GM12878 (cell line): Measurements from ENCODE around the gene LRRC19. TPM values are rescaled to one million over a fixed set of nuclear protein-coding genes. Genes with fewer than 3 reads are reported as not detected.
A peak's percentile ranks its signal among the peaks of the same experiment; 100 is the strongest.

Experiments
- ATAC-seq: fragments of 200-7000 bp; cut with Tn5 transposase; 3 replicates; pipeline ENCODE4 v1.9.1; 2020; ENCODE audit warnings: mild to moderate bottlenecking, moderate library complexity
- BruUV-seq: library from RNA; stranded (reverse); fragments of 400-500 nt; replicated peaks from 2 replicates; lab custom pipeline; 2021; lab: Mats Ljungman, UMichigan
- CTCF ChIA-PET: fragments of 300-600 bp; sonication (Branson Sonifier 250); formaldehyde crosslinking; extraction: SDS; loops from one replicate; lab custom pipeline; 2021; ENCODE audit warnings: inconsistent platforms; lab: Yijun Ruan, JAX
- POLR2A ChIA-PET: fragments of 350-600 bp; formaldehyde crosslinking; extraction: SDS; loops from one replicate; lab custom pipeline; 2021; ENCODE audit warnings: inconsistent platforms; lab: Charles Lee
- RAD21 ChIA-PET: fragments of 300-600 bp; sonication (Branson Sonifier 250); formaldehyde crosslinking; loops from one replicate; lab custom pipeline; 2023; ENCODE audit warnings: antibody characterized with exemption; ENCODE audit not compliant: unreplicated experiment; lab: Charles Lee
- SMC1A ChIA-PET: fragments of 300-600 bp; sonication (Branson Sonifier 250); formaldehyde crosslinking; loops from one replicate; lab custom pipeline; 2023; ENCODE audit not compliant: unreplicated experiment, uncharacterized antibody; lab: Charles Lee
- DNase-seq: peaks from one replicate; pipeline ENCODE4 v3.0.0-alpha.2; 2011; ENCODE audit warnings: low read depth, low spot score
- FAIRE-seq: peaks from 3 replicates; lab custom pipeline; 2011; peaks lifted over from hg19 to GRCh38; lab: Jason Lieb, UNC
- H2AFZ ChIP-seq: 2 replicates; pipeline ENCODE4 v1.6.0; 2011; ENCODE audit warnings: low read depth, low read length, control low read depth; ENCODE audit not compliant: control insufficient read depth
- H3K27ac ChIP-seq: 2 replicates; pipeline ENCODE4 v1.5.1; 2011; ENCODE audit warnings: control low read depth; ENCODE audit not compliant: control insufficient read depth, insufficient read depth
- H3K27me3 ChIP-seq, 2 experiments: replicated peaks in 1 of 2; 2 replicates each; pipeline versions ENCODE4 v1.6.0 to v1.6.1; 2011; ENCODE audit warnings: low read length in 1 of 2; ENCODE audit not compliant: control insufficient read depth in 2 of 2, insufficient read depth in 2 of 2
- H3K36me3 ChIP-seq, 2 experiments: 2 replicates each; pipeline ENCODE4 v1.5.1; 2011; ENCODE audit warnings: low read length in 1 of 2; ENCODE audit not compliant: control insufficient read depth in 2 of 2, insufficient read depth in 2 of 2
- H3K4me1 ChIP-seq: 2 replicates; pipeline ENCODE4 v1.6.1; 2011; ENCODE audit warnings: mild to moderate bottlenecking, low read length, moderate library complexity, mixed read lengths; ENCODE audit not compliant: control insufficient read depth, insufficient read depth
- H3K4me2 ChIP-seq: 2 replicates; pipeline ENCODE4 v1.6.0; 2011; ENCODE audit warnings: control low read depth; ENCODE audit not compliant: control insufficient read depth, insufficient read depth
- H3K4me3 ChIP-seq: fragments of 200-600 bp; sonication (generic); 2 replicates; pipeline ENCODE4 v1.5.1; 2016
- H3K79me2 ChIP-seq: 2 replicates; pipeline ENCODE4 v1.6.0; 2011; ENCODE audit warnings: low read length; ENCODE audit not compliant: control insufficient read depth, insufficient read depth
- H3K9ac ChIP-seq: 2 replicates; pipeline ENCODE4 v1.8.0; 2011; ENCODE audit warnings: low read length, control low read depth, mixed read lengths; ENCODE audit not compliant: control insufficient read depth, insufficient read depth
- H3K9me3 ChIP-seq: replicated peaks from 3 replicates; pipeline ENCODE4 v1.5.1; 2011; ENCODE audit warnings: mild to moderate bottlenecking, low read length; ENCODE audit not compliant: control insufficient read depth, insufficient read depth
- H4K20me1 ChIP-seq: 2 replicates; pipeline ENCODE4 v1.6.0; 2011; ENCODE audit not compliant: control insufficient read depth, insufficient read depth
- ASH2L ChIP-seq: fragments of 300-600, 200-600 bp; sonication (generic); IDR thresholded peaks from 2 replicates; pipeline ENCODE4 v1.6.1; 2017; ENCODE audit warnings: low read depth, mild to moderate bottlenecking, borderline replicate concordance
- BCL11A ChIP-seq: IDR thresholded peaks from 2 replicates; pipeline ENCODE4 v1.6.1; 2011; ENCODE audit warnings: low read depth, low read length
- CBFB ChIP-seq: IDR thresholded peaks from 2 replicates; pipeline ENCODE4 v1.6.1; 2016; ENCODE audit warnings: antibody characterized with exemption, low read depth
- DPF2 ChIP-seq: fragments of 450-650 bp; IDR thresholded peaks from 2 replicates; pipeline ENCODE4 v1.6.1; 2017; ENCODE audit warnings: mild to moderate bottlenecking
- EP300 ChIP-seq, 2 experiments: fragments of 150-350 bp in 1 of 2; IDR thresholded peaks; 2 replicates each; pipeline ENCODE4 v1.6.1; 2011 to 2012; ENCODE audit warnings: low read depth in 2 of 2, low read length in 2 of 2, borderline replicate concordance in 1 of 2, improper control_type of control experiment in 1 of 2, inconsistent platforms in 1 of 2; ENCODE audit not compliant: control insufficient read depth in 1 of 2
- ESRRA ChIP-seq: IDR thresholded peaks from 2 replicates; pipeline ENCODE4 v1.6.1; 2012; ENCODE audit warnings: mild to moderate bottlenecking, low read length, improper control_type of control experiment
- GATAD2B ChIP-seq: fragments of 450-650 bp; conservative IDR thresholded peaks from 2 replicates; pipeline ENCODE4 v1.6.1; 2017; ENCODE audit warnings: low read depth, mild to moderate bottlenecking, moderate library complexity
- HDAC2 ChIP-seq: fragments of 200-600 bp; sonication (generic); IDR thresholded peaks from 2 replicates; pipeline ENCODE4 v1.6.1; 2017
- HDAC6 ChIP-seq: fragments of 200-600 bp; sonication (generic); IDR thresholded peaks from one replicate; pipeline ENCODE4 v1.8.0; 2017; ENCODE audit warnings: antibody characterized with exemption; ENCODE audit not compliant: unreplicated experiment
- JUND ChIP-seq: IDR thresholded peaks from 2 replicates; pipeline ENCODE4 v1.6.1; 2012; ENCODE audit warnings: low read depth, mild to moderate bottlenecking, low read length, improper control_type of control experiment, moderate library complexity
- MYB ChIP-seq: fragments of 150-350 bp; IDR thresholded peaks from 2 replicates; pipeline ENCODE4 v1.6.1; 2014; ENCODE audit warnings: mild to moderate bottlenecking, low read depth, low read length, borderline replicate concordance
- NFYB ChIP-seq: IDR thresholded peaks from 2 replicates; pipeline ENCODE4 v1.6.1; 2011; ENCODE audit warnings: low read depth, mild to moderate bottlenecking, low read length, improper control_type of control experiment, moderate library complexity; ENCODE audit not compliant: insufficient read depth
- RELA ChIP-seq: fragments of 450-650 bp; IDR thresholded peaks from 2 replicates; pipeline ENCODE4 v1.8.0; 2014; ENCODE audit warnings: borderline replicate concordance; ENCODE audit not compliant: partially characterized antibody
- TCF12 ChIP-seq: IDR thresholded peaks from 2 replicates; pipeline ENCODE4 v1.6.1; 2011; ENCODE audit warnings: low read depth, mild to moderate bottlenecking, low read length
- YY1 ChIP-seq: IDR thresholded peaks from 2 replicates; pipeline ENCODE4 v1.6.1; 2011; ENCODE audit warnings: low read depth, mild to moderate bottlenecking, low read length
- ZNF217 ChIP-seq: fragments of 450-650 bp; IDR thresholded peaks from 2 replicates; pipeline ENCODE4 v1.6.1; 2017; ENCODE audit warnings: antibody characterized with exemption, mild to moderate bottlenecking
- WGBS: methylation state at CpG from one replicate; pipeline ENCODE4 v1.1.6; 2016; ENCODE audit warnings: low lambda C conversion rate; ENCODE audit not compliant: insufficient replicate concordance, insufficient coverage; ENCODE audit errors: missing lambda C conversion rate; 5-methylcytosine and 5-hydroxymethylcytosine counted together
- in situ Hi-C: fragments of 300-500 bp; cut with MboI; formaldehyde crosslinking; loops from 9 replicates; pipeline ENCODE4 v1.14.3; 2018; ENCODE audit warnings: mixed read lengths
- intact Hi-C: fragments of 100-400 bp; cut with micrococcal nuclease; formaldehyde crosslinking; loops from one replicate; pipeline ENCODE4 v1.14.2; 2022; ENCODE audit not compliant: unreplicated experiment
- polyA plus RNA-seq, 11 experiments: library from polyadenylated mRNA; depleted of rRNA in 4 of 11; unstranded in 6 of 11; stranded (reverse) in 5 of 11; fragments of >200 nt; fragmentation: Nextera tagmentation in 4 of 11; fragmentation: Illumina TruSeq in 1 of 11; extraction: Ambion mirVana in 4 of 11; extraction: Trizol in 1 of 11; gene quantifications; 1 replicate in 1 of 11; 2 replicates in 10 of 11; pipeline versions ENCODE4 v1.2.1 to v1.2.3, GENCODE V29; 2011 to 2016; ENCODE audit warnings: inconsistent platforms in 2 of 11, missing spikeins in 2 of 11, low read depth in 1 of 11
- total RNA-seq, 4 experiments: library from RNA; depleted of rRNA in 3 of 4; stranded (reverse); fragments of >200 nt in 3 of 4; fragmentation: Illumina TruSeq in 1 of 4; extraction: Trizol in 1 of 4; gene quantifications; 2 replicates each; pipeline versions ENCODE4 v1.2.1 to v1.2.3, GENCODE V29; 2013 to 2021
- TF ChIP-seq, protein P1 (sequence below): fragments of 450-650 bp; IDR thresholded peaks from 2 replicates; pipeline ENCODE4 v1.6.1; 2017; ENCODE audit warnings: mild to moderate bottlenecking, low read depth, inconsistent platforms; ENCODE audit not compliant: poor library complexity, severe bottlenecking
- TF ChIP-seq, protein P2 (sequence below): fragments of 450-650 bp; IDR thresholded peaks from 2 replicates; pipeline ENCODE4 v1.6.1; 2017; ENCODE audit warnings: mild to moderate bottlenecking, moderate library complexity

LRRC19 gene
- total and polyA plus RNA-seq, 10 of the 15 experiments (the other 5 are each of a cell fraction or from before 2014, with no cell fraction given), result 0.02 to 0.20 (median 0.08) TPM; not detected in 6

DNA sequence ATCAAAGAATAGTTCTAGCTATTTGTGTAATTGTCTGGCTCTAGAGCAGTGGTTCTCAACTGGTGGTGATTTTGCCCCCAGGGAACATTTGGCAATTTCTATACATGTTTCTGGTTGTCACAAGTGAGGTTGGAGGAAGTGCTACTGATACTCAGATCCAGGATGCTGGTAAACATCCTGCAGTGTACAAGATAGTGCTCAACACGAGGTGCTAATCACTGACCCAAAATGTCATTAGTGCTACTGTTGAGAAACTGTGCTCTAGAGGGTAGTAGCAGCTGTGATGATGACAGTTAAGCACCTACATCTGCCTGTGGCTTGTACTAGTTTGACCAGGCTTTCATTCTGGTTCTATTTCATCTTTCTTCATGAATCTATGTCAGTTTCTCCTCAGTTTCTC lies 22.1 kb downstream of the LRRC19 start:
- Histone ChIP-seq H4K20me1 (no peaks in the 10 kb centered on the region), H3K27me3 (no peaks in the 10 kb centered on the region), H3K27ac (no peak overlapping the region), H3K9me3 (no peaks in the 10 kb centered on the region), H3K79me2 (no peaks in the 10 kb centered on the region), H3K4me2 (no peak overlapping the region), H3K36me3 (no peaks in the 10 kb centered on the region; a peak in 1 of 4 replicates), H3K9ac (no peak overlapping the region), H3K4me1 (no peaks in the 10 kb centered on the region), H2AFZ (no peak overlapping the region), H3K4me3 (no peak overlapping the region)
- WGBS, result 4% methylated on average over 1 of the region's 1 CpG
- ChIA-PET RAD21 (interaction anchor here (0.6 kb wide), 1 partner anchor 40 kb away, joined by 3 read pairs; no protein-coding TSS in a partner anchor), CTCF (interaction anchor here (0.6 to 0.9 kb wide), 2 partner anchors 23 to 299 kb away, joined by 3 read pairs; no protein-coding TSS in a partner anchor), POLR2A (interaction anchor here (0.7 to 1.3 kb wide), 2 partner anchors 9 to 12 kb away, joined by 4 read pairs; no protein-coding TSS in a partner anchor), SMC1A (no interaction called here)
- peak; percentile 59 for ATAC-seq
- TF ChIP-seq, protein P1, sequence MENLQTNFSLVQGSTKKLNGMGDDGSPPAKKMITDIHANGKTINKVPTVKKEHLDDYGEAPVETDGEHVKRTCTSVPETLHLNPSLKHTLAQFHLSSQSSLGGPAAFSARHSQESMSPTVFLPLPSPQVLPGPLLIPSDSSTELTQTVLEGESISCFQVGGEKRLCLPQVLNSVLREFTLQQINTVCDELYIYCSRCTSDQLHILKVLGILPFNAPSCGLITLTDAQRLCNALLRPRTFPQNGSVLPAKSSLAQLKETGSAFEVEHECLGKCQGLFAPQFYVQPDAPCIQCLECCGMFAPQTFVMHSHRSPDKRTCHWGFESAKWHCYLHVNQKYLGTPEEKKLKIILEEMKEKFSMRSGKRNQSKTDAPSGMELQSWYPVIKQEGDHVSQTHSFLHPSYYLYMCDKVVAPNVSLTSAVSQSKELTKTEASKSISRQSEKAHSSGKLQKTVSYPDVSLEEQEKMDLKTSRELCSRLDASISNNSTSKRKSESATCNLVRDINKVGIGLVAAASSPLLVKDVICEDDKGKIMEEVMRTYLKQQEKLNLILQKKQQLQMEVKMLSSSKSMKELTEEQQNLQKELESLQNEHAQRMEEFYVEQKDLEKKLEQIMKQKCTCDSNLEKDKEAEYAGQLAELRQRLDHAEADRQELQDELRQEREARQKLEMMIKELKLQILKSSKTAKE, result no peak
- TF ChIP-seq CBFB (no peak), ESRRA (no peak), RELA (no peak), TCF12 (no peak), HDAC6 (no peak), MYB (no peak), ZNF217 (no peak), GATAD2B (no peak), YY1 (no peak), BCL11A (no peak), EP300 (IDR thresholded peaks at IDR 0.05; ENCODE audit: borderline replicate concordance in 1 of 2, control insufficient read depth in 1 of 2, low read depth in 2 of 2, low read length in 2 of 2) (no peak), ASH2L (no peak), HDAC2 (no peak), JUND (no peak), DPF2 (no peak), NFYB (no peak)
- TF ChIP-seq, protein P2, sequence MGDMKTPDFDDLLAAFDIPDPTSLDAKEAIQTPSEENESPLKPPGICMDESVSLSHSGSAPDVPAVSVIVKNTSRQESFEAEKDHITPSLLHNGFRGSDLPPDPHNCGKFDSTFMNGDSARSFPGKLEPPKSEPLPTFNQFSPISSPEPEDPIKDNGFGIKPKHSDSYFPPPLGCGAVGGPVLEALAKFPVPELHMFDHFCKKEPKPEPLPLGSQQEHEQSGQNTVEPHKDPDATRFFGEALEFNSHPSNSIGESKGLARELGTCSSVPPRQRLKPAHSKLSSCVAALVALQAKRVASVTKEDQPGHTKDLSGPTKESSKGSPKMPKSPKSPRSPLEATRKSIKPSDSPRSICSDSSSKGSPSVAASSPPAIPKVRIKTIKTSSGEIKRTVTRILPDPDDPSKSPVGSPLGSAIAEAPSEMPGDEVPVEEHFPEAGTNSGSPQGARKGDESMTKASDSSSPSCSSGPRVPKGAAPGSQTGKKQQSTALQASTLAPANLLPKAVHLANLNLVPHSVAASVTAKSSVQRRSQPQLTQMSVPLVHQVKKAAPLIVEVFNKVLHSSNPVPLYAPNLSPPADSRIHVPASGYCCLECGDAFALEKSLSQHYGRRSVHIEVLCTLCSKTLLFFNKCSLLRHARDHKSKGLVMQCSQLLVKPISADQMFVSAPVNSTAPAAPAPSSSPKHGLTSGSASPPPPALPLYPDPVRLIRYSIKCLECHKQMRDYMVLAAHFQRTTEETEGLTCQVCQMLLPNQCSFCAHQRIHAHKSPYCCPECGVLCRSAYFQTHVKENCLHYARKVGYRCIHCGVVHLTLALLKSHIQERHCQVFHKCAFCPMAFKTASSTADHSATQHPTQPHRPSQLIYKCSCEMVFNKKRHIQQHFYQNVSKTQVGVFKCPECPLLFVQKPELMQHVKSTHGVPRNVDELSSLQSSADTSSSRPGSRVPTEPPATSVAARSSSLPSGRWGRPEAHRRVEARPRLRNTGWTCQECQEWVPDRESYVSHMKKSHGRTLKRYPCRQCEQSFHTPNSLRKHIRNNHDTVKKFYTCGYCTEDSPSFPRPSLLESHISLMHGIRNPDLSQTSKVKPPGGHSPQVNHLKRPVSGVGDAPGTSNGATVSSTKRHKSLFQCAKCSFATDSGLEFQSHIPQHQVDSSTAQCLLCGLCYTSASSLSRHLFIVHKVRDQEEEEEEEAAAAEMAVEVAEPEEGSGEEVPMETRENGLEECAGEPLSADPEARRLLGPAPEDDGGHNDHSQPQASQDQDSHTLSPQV, result no peak
- no peak for DNase-seq
- no peak for FAIRE-seq
- intact Hi-C loops (no loop called here), in situ Hi-C loops (no loop called here)
- BruUV-seq, result no TSS peak
